ENCODE results near the gene HYI. TPM values are rescaled to one million over a fixed set of nuclear protein-coding genes. Genes with fewer than 3 reads are reported as not detected.

The HYI gene
- total and polyA plus RNA-seq, 2 donors (not counting 1 experiment from before 2014, with no cell fraction given) = 26.3 to 36.5 TPM

DNA sequence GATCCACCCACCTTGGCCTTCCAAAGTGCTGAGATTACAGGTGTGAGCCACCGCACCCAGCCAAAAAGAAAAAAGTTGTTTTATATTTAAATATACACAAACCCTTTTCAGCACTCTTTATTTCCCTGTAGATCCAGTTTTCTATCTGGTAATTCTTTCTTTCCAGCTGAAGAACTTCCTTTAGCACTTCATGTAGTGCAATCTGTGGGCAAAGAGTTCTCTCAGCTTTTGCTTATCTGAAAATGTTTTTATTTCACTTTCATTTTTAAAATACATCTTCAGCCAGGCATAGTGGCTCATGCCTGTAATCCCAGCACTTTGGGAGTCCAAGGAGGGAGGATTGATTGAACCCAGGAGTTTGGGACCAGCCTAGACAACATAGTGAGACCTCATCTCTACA lies 28.5 kb upstream of the HYI start:
- H3K4me2 ChIP-seq (ENCODE audit: extremely low read depth, insufficient read depth, low read length) = peak overlapping the region; percentile 4

DNA sequence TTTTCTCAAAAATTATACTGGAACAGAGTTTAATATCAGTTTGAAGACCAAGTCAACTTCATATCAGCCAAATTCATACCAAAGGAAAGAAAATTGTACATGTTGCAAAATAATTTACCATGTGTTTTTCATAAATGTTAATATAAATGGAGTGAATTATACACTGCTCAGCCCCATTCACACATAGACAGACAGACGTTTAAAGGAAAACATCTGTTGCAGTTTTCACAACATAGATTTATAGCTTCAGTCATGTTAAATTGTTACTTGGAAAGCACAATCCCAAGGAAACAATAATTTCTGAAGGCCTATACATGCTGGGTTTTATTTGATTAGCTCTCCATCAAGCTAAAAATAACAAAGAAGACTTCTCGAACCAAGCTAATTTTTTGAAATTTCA lies 27.8 kb upstream of the HYI start:
- Histone ChIP-seq H3K9ac (ENCODE audit: insufficient read depth, low read length) (no peak overlapping the region), H3K79me2 (ENCODE audit: control insufficient read depth, insufficient read depth, low read length) (no peaks in the 10 kb centered on the region), H3K4me3 (replicated peaks in 1 of 4; ENCODE audit: control extremely low read depth in 1 of 4, insufficient read depth in 1 of 4, low read depth in 3 of 4, low read length in 4 of 4) (no peak overlapping the region), H4K20me1 (ENCODE audit: control insufficient read depth, extremely low read depth, insufficient read depth, low read length) (no peaks in the 10 kb centered on the region), H3K27me3 (ENCODE audit: control insufficient read depth, insufficient read depth, low read length) (no peaks in the 10 kb centered on the region), H3K27ac (ENCODE audit: insufficient read depth, low read length) (no peak overlapping the region), H3K36me3 (ENCODE audit: control insufficient read depth, insufficient read depth, low read length) (no peaks in the 10 kb centered on the region), H3K4me1 (ENCODE audit: control insufficient read depth, extremely low read depth, insufficient read depth, low read length) (peaks cover 2% of the 10 kb centered on the region), H2AFZ (ENCODE audit: low read length) (no peak overlapping the region), H3K4me2 (ENCODE audit: extremely low read depth, insufficient read depth, low read length) (no peak overlapping the region), H3K9me3 (ENCODE audit: control insufficient read depth, insufficient read depth, low read depth, low read length) (no peaks in the 10 kb centered on the region)
- DNase-seq (ENCODE audit: low read depth in 2 of 2) = peak in 1 of 2 donors; percentile 62
- TF ChIP-seq, protein P1, sequence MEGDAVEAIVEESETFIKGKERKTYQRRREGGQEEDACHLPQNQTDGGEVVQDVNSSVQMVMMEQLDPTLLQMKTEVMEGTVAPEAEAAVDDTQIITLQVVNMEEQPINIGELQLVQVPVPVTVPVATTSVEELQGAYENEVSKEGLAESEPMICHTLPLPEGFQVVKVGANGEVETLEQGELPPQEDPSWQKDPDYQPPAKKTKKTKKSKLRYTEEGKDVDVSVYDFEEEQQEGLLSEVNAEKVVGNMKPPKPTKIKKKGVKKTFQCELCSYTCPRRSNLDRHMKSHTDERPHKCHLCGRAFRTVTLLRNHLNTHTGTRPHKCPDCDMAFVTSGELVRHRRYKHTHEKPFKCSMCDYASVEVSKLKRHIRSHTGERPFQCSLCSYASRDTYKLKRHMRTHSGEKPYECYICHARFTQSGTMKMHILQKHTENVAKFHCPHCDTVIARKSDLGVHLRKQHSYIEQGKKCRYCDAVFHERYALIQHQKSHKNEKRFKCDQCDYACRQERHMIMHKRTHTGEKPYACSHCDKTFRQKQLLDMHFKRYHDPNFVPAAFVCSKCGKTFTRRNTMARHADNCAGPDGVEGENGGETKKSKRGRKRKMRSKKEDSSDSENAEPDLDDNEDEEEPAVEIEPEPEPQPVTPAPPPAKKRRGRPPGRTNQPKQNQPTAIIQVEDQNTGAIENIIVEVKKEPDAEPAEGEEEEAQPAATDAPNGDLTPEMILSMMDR (conservative IDR thresholded peaks at IDR 0.05 in 1 of 2, IDR thresholded peaks at IDR 0.05 in 1 of 2; ENCODE audit: low read depth in 1 of 2, low read length in 2 of 2) = no peak
- no peak for TF ChIP-seq EZH2 (IDR thresholded peaks at IDR 0.05; ENCODE audit: low read length, missing control alignments)

More for the DNA sequence above, 28.5 kb upstream of the HYI start:
- Histone ChIP-seq H4K20me1 (ENCODE audit: control insufficient read depth, extremely low read depth, insufficient read depth, low read length) (no peaks in the 10 kb centered on the region), H3K4me3 (replicated peaks in 1 of 4; ENCODE audit: control extremely low read depth in 1 of 4, insufficient read depth in 1 of 4, low read depth in 3 of 4, low read length in 4 of 4) (no peak overlapping the region), H3K27me3 (ENCODE audit: control insufficient read depth, insufficient read depth, low read length) (no peaks in the 10 kb centered on the region), H3K27ac (ENCODE audit: insufficient read depth, low read length) (no peak overlapping the region), H3K79me2 (ENCODE audit: control insufficient read depth, insufficient read depth, low read length) (no peaks in the 10 kb centered on the region), H3K36me3 (ENCODE audit: control insufficient read depth, insufficient read depth, low read length) (no peaks in the 10 kb centered on the region), H3K4me1 (ENCODE audit: control insufficient read depth, extremely low read depth, insufficient read depth, low read length) (no peaks in the 10 kb centered on the region), H2AFZ (ENCODE audit: low read length) (no peak overlapping the region), H3K9ac (ENCODE audit: insufficient read depth, low read length) (no peak overlapping the region), H3K9me3 (ENCODE audit: control insufficient read depth, insufficient read depth, low read depth, low read length) (no peaks in the 10 kb centered on the region)
- TF ChIP-seq, protein P1 (conservative IDR thresholded peaks at IDR 0.05 in 1 of 2, IDR thresholded peaks at IDR 0.05 in 1 of 2; ENCODE audit: low read depth in 1 of 2, low read length in 2 of 2) = no peak
- no peak for TF ChIP-seq EZH2 (IDR thresholded peaks at IDR 0.05; ENCODE audit: low read length, missing control alignments)
- peak in 1 of 2 donors; percentile 36 for DNase-seq (ENCODE audit: low read depth in 2 of 2)

DNA sequence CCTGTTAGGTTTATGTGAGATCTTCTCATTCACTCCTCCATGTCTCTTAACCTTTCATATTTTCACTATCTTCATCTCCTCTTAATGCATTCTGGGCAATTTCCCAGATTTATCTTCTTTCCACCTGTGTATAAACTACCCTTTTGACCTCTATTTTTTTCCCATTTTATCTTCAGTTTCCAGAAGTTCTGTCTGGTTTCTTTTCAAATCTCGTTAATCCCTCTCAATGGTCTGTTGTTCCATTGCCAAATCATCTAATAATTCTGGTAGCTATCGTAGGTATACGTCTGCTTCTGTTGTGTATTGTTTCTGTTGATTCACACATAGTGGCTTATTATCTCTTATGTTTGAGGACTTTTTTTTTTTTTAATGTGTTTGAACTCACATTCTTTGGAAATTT lies 25.7 kb upstream of the HYI start:
- H2AFZ ChIP-seq (ENCODE audit: low read length) = no peak overlapping the region
- H3K4me1 ChIP-seq (ENCODE audit: control insufficient read depth, extremely low read depth, insufficient read depth, low read length) = peaks cover 6% of the 10 kb centered on the region
- H3K9ac ChIP-seq (ENCODE audit: insufficient read depth, low read length) = no peak overlapping the region
- H4K20me1 ChIP-seq (ENCODE audit: control insufficient read depth, extremely low read depth, insufficient read depth, low read length) = no peaks in the 10 kb centered on the region
- TF ChIP-seq, protein P1 (conservative IDR thresholded peaks at IDR 0.05 in 1 of 2, IDR thresholded peaks at IDR 0.05 in 1 of 2; ENCODE audit: low read depth in 1 of 2, low read length in 2 of 2) = no peak
- TF ChIP-seq EZH2 (IDR thresholded peaks at IDR 0.05; ENCODE audit: low read length, missing control alignments) = no peak
- no peaks in the 10 kb centered on the region for H3K79me2 ChIP-seq (ENCODE audit: control insufficient read depth, insufficient read depth, low read length)
- H3K36me3 ChIP-seq (ENCODE audit: control insufficient read depth, insufficient read depth, low read length) = no peaks in the 10 kb centered on the region
- H3K4me2 ChIP-seq (ENCODE audit: extremely low read depth, insufficient read depth, low read length) = no peak overlapping the region
- no peaks in the 10 kb centered on the region for H3K9me3 ChIP-seq (ENCODE audit: control insufficient read depth, insufficient read depth, low read depth, low read length)
- H3K4me3 ChIP-seq (replicated peaks in 1 of 4; ENCODE audit: control extremely low read depth in 1 of 4, insufficient read depth in 1 of 4, low read depth in 3 of 4, low read length in 4 of 4) = no peak overlapping the region
- no peak for DNase-seq (ENCODE audit: low read depth in 2 of 2)
- no peaks in the 10 kb centered on the region for H3K27me3 ChIP-seq (ENCODE audit: control insufficient read depth, insufficient read depth, low read length)
- H3K27ac ChIP-seq (ENCODE audit: insufficient read depth, low read length) = no peak overlapping the region
